Measurements from ENCODE around the gene PCGF3.

PCGF3 gene

DNA sequence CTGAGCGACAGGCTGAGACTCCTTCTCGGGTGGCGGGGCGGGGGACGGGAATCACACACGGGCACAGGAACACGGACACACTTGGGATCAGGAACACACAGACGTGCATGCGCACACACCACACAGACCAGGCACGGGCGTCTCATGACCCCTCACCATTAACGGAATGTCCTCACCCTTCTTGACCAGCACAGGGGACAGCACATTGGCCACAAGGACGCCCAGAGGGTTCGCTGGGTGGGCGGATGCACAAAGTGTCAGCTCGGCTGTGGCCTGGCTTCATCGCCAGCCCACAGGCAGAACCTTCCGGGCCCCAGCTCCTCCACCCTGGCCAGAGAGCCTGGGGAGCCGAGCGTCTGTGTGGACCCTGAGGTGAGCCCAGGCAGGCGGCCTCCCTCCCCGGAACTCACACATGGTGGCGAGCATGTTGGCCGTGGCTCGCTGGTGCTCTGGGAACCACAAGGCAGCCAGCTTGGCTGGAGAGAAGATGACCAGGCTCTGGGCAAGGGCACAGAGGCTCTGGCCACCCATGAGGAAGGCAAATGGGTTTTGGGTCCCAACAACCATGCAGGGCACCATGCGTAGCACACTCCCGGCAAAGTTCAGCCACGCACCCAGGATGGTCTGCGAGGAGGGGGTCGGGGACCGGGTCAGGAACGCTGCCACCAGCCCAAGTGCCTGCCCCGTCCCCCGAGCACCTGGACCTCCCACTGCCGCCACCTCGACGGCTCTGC is 19.8 kb upstream of the PCGF3 start:
- no peak for DNase-seq (ENCODE audit: extremely low read depth, low read depth)
- TF ChIP-seq CTCF (IDR thresholded peaks at IDR 0.05; ENCODE audit: low read depth, low read length) = no peak

DNA sequence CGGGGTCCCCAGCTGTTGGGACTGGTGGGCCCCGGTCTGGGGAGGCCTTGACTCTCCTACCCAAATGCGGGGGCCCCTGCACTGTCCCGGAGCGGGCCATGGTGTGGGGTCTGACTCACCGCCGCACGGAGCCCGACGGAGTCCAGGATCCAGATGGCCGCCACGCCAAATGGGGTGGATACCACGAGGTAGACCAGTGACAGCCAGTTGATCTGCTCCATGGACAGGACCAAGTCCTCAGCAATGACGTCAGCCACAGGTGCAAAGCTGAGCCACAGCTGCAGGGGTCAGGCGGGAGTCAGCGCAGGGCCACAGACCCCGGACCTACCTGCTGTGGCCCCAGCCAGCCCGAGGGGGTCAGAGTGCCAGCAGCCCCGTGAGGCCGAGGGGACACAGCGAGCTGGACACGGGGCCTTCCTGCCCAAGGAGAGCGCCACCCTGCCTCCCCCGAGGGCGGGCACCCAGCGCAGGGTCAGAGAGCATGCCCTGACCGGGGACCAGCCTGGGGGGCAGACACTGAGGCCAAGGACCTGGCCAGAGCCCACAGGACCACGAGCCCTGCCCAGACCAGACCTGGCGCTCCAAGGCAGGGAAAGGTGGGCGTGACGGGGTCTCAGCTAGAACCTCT is 19.1 kb upstream of the PCGF3 start:
- DNase-seq (ENCODE audit: extremely low read depth, low read depth) = no peak
- no peak for TF ChIP-seq CTCF (IDR thresholded peaks at IDR 0.05; ENCODE audit: low read depth, low read length)

- no peak for TF ChIP-seq CTCF (IDR thresholded peaks at IDR 0.05; ENCODE audit: low read depth, low read length)
- peak; percentile 71 for DNase-seq (ENCODE audit: extremely low read depth, low read depth)
Observed at GRCh38 chr4:687048-687970, 18.3 kb upstream of the PCGF3 start.

GRCh38 chr4:687971-688853 is 17.4 kb upstream of the PCGF3 start:
- DNase-seq (ENCODE audit: extremely low read depth, low read depth) = no peak
- no peak for TF ChIP-seq CTCF (IDR thresholded peaks at IDR 0.05; ENCODE audit: low read depth, low read length)

- no peak for TF ChIP-seq CTCF (IDR thresholded peaks at IDR 0.05; ENCODE audit: low read depth, low read length)
- no peak for DNase-seq (ENCODE audit: extremely low read depth, low read depth)
Observed at GRCh38 chr4:688854-689681, 16.6 kb upstream of the PCGF3 start, which contains the start of gene SLC49A3. Gene SLC49A3, minus strand, starts transcription at chr4:689151. Its CDS starts 24 bp downstream, at chr4:689127.

DNA sequence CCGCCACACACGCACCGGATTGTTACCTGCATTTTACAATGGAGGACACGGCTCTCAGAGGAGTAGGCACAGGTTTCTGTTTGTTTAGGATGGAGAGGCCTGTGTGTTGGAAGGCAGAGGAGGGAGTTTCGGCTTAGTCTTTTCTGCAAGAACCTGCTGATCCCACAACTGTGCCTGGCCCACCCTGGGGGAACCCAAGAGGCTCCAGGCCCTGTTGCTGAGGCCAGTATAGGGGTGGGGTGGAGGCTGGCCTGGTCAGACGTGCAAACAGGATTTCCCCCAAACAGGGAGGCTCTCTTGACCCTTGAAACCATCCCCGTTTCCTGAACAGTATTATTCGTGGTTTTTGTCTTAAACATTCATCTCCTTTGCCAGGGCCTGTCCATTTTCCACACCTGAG is 15.9 kb upstream of the PCGF3 start:
- TF ChIP-seq CTCF (IDR thresholded peaks at IDR 0.05; ENCODE audit: low read depth, low read length) = no peak
- no peak for DNase-seq (ENCODE audit: extremely low read depth, low read depth)

Measured in AG09319 (cell line).